GM12875 (cell line): ENCODE measurements around the gene VAV2.

Experiments
- H3K4me3 ChIP-seq: one replicate; pipeline ENCODE4 v1.5.1; 2011; ENCODE audit warnings: low read depth, low read length, control low read depth
- TF ChIP-seq, protein P1 (sequence below): IDR thresholded peaks from 2 replicates; pipeline ENCODE4 v1.5.1; 2011; ENCODE audit warnings: low read depth, mild to moderate bottlenecking, control low read depth, inconsistent platforms, low read length, moderate library complexity, borderline replicate concordance; ENCODE audit not compliant: insufficient read depth

VAV2 gene

DNA sequence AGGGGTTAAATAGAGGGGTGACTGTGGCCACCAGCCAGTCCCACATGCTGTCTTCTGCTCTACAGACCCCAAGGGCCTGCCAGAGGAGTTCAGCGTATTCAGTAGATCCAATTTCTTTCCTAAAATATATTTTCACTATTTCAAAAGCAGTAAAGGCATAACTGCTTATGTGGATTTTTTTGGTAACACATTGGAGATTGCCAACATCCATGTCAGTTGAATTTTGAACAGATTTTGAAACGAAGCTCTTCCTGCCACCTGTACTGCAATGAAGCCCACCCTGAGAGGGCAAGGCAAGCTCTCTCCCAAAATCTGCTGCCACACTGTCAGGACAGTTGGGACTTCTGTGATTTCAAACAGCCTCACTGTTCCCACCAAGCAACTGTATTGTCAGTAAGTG is 216.8 kb downstream of the VAV2 start:
- no peak overlapping the region for H3K4me3 ChIP-seq
- TF ChIP-seq, protein P1, sequence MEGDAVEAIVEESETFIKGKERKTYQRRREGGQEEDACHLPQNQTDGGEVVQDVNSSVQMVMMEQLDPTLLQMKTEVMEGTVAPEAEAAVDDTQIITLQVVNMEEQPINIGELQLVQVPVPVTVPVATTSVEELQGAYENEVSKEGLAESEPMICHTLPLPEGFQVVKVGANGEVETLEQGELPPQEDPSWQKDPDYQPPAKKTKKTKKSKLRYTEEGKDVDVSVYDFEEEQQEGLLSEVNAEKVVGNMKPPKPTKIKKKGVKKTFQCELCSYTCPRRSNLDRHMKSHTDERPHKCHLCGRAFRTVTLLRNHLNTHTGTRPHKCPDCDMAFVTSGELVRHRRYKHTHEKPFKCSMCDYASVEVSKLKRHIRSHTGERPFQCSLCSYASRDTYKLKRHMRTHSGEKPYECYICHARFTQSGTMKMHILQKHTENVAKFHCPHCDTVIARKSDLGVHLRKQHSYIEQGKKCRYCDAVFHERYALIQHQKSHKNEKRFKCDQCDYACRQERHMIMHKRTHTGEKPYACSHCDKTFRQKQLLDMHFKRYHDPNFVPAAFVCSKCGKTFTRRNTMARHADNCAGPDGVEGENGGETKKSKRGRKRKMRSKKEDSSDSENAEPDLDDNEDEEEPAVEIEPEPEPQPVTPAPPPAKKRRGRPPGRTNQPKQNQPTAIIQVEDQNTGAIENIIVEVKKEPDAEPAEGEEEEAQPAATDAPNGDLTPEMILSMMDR: no peak

DNA sequence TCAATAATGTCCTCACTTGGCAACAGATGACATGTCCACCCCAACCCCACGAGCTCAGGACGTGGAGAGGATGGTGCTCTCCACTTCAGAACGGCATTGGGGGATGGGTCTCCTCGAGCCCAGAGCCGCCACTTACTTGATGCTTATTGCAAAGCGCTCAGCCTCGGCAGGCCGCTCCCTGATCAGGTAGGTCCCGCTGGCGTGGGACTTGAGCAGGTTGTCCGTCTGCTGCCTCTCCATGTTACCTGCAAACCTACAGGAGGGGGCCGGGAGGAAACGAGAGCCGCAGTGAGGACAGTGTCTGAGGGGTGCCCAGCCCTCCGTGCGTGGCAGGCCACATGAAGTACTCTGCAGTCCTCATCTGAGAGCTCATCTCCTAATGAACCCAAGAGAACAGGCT is 217.3 kb downstream of the VAV2 start:
- TF ChIP-seq, protein P1: no peak
- no peak overlapping the region for H3K4me3 ChIP-seq

DNA sequence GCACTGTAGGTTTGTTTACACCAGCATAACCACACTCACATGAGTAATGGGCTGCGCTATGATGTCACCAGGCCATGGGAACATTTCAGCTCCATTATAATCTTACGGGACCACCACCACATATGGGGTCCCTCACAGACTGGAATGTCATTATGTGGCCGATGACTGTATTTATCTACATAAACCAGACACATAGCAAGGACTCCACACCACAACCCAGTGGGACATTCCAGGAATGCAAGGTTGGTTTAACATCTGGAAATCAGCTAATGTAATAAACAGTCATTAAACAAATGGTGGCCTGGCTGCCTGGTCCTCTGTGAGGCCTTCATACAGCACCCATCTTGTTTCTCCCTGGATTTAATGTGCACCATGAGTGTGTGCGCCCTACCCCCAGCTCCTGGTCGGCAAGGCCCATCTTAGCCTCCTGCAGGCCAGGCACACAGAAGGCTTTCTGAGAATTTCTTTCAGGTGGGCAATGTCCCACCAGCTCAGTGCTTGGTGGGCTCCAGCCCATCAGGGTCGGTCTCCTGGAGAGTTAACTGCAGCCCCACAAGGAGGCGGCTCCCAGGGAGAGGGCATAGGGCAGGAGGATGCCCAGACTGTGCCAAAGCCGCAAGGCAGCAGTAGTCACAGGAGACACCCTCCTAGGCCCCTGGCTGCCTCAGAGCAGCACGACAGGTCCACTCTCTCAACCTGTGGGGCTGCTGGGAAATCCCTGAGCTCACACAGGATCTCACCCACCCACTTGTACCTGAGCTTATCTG is 218.1 kb downstream of the VAV2 start:
- no peak overlapping the region for H3K4me3 ChIP-seq
- TF ChIP-seq, protein P1: no peak

DNA sequence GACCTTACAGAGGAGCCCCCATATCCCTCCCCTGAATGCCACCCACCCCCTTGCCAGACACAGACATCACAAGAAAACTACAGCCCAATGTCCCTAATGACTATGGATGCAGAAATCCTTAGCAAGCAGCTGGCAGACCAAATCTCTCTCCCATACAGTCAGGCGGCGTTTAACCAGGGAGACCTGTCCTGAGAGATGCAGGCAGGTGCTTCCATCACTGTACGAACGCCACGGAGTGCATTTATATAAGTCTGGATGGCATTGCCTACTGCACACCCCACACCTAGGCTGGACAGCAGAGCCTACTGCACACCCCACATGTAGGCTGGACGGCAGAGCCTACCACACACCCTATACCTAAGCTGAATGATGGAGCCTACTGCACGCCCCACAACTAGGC is 219.5 kb downstream of the VAV2 start:
- TF ChIP-seq, protein P1: no peak
- no peak overlapping the region for H3K4me3 ChIP-seq

DNA sequence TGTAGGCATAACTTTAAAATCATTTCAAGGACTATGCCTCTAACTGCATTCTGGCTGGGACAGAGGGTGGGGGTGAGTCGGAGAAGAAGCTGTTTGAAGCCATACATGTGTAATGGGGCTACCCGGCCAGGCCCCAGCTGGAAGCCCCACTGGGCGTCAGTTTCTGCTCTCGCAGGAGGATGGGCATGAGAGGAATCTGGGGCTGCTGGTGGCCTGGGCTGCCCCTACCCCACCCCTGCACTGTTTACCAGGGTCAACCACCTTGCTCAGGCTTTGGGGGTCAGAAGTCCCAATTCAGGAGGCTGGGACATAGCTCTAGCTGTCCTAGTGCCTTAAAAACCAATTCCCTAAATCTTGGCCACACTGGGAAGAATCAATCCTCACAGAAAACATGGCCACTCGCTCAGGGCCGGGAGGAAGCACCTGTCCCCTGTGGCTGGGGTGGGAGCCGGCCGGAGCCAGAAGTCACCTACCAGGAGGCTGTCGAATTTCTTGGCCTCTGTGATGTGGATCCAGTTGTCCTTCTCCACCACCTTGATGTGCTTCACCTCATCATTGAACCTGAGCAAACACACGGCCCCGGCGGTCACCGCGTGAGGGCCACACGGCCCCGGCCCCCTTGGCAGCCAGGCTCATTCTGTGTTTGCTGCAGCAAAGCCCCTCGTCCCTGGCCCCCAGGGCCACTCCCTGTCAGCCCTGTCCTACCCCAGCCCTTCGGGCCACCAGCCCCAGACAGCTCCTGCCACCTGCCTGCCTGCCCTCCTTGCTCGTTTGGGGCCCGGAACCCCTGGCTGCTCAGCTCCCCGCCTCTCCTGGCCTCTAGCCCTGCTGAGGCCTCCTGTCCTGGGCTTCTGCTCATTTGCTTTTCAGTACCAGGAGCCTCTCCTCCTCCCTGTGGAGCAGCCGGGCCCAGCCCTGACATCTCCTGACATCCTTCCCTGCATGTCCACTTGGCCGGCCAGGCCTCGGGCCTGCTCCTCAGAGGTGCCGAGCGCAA is 220.3 kb downstream of the VAV2 start:
- no peak overlapping the region for H3K4me3 ChIP-seq
- TF ChIP-seq, protein P1: no peak

DNA sequence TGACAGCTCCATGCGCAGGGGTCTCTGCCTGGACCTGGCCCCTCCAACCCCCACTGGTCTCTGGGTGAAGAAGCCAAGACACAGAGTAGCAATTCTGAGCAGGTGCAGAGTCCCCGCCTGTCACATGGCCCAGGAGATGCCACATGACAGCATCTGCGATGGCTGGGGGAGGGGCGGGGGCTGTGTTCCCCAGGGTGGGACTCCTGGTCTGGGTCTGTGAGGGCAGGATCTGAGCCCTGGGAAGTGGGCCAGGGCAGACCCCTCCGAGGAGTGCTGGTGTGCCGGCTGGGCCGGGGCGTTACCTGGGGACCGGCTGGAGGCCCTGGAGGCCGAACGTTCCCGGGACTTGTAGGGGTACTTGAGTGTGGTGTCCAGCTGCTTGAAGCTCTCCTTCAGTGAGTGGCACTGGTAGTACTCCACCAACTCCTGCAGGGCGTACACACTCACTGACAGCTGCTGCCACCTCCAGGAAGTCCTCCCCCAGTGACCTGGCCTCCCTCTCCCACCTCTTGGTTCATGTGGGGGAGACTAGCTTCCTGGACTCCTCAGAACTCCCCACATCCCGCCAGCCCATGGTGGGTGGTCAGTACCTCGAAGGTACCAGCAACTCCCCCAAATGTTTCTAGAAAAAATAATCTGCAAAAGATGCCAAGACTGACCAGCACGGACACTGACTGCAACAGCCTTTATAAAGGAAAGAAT is 221.9 kb downstream of the VAV2 start:
- TF ChIP-seq, protein P1: no peak
- no peak overlapping the region for H3K4me3 ChIP-seq
